ENCODE results near the gene AKAP10.
A peak's percentile ranks its signal among the peaks of the same experiment; 100 is the strongest.

DNA sequence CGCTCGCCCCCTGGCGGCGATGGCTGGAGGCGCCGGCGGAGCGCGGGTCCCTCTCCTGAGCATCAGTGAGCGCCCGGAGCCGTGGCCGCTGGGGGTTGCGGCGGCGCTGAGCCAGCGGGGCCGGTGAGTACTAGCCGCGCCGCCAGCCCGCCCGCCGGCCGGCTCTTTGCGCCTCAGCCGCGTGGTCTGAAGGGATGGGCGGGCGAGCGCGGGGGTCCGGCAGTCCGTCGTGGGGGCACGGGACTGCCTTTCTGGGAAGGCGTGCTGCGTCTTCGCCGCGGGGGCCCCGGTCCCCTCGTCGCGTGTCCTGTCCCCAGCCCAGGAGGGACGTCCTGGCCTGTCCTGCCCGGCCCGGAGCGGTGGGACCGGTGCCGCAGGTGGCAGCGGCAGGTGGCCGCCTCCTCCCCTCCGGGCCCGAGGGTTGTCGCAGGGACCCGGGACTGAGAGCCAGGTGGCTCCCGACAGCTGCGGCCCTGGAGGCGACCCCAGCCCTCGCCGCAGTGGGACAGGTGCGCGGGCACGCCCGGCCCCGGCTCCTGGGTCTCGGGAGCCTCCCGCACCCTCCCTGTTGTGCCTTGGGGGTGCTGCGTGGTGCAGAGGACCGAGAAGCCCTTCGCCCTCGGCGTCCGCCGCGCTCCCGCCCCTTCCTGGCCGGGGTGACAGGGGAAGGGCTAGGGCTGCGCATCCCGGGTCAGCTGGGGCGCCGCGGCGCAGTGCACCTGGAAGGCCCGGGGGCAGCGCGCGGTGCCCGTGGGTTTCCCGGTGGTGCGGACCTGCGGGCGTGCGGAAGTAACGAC, 31.9 kb upstream of the AKAP10 start, which contains the start of gene SPECC1:
- TF ChIP-seq, protein P1, sequence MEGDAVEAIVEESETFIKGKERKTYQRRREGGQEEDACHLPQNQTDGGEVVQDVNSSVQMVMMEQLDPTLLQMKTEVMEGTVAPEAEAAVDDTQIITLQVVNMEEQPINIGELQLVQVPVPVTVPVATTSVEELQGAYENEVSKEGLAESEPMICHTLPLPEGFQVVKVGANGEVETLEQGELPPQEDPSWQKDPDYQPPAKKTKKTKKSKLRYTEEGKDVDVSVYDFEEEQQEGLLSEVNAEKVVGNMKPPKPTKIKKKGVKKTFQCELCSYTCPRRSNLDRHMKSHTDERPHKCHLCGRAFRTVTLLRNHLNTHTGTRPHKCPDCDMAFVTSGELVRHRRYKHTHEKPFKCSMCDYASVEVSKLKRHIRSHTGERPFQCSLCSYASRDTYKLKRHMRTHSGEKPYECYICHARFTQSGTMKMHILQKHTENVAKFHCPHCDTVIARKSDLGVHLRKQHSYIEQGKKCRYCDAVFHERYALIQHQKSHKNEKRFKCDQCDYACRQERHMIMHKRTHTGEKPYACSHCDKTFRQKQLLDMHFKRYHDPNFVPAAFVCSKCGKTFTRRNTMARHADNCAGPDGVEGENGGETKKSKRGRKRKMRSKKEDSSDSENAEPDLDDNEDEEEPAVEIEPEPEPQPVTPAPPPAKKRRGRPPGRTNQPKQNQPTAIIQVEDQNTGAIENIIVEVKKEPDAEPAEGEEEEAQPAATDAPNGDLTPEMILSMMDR (conservative IDR thresholded peaks at IDR 0.05; ENCODE audit: low read depth, low read length): peak; percentile 85; the same call in 1 of the 2 replicates
- no peak for TF ChIP-seq EZH2 (IDR thresholded peaks at IDR 0.05; ENCODE audit: borderline replicate concordance, low read depth, low read length, poor library complexity, severe bottlenecking)
